GM19035 (cell line): ENCODE measurements around the gene PDS5A.
"Not testable (repeated sequence)": the region's sequence is repeated elsewhere in the genome, so short reads cannot be mapped to it uniquely, and the experiment has no call there.

ENCODE experiments used
- ATAC-seq: cut with Tn5 transposase; IDR thresholded peaks from one replicate; pipeline ENCODE4 v1.9.1; 2021; ENCODE audit not compliant: unreplicated experiment

PDS5A gene

DNA sequence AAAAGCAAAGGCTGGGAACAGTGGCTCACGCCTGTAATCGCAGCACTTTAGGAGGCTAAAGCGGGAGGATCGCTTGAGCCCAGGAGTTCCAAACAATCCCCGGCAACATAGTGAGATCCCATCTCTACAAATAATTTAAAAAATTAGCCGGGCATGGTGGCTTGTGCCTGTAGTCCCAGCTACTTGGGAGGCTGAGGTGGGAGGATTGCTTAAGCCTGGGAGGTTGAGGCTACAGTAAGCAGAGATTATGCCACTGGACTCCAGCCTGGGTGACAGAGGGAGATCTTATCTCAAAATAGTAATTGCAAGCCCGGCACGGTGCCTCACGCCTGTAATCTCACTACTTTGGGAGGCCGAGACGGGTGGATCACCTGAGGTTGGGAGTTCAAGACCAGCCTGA lies 139.3 kb downstream of the PDS5A start:
- ATAC-seq: not testable (repeated sequence)

GRCh38 chr4:39834269-39834668 lies 143.4 kb downstream of the PDS5A start:
- ATAC-seq: no peak

GRCh38 chr4:39825741-39826231 lies 151.9 kb downstream of the PDS5A start:
- no peak for ATAC-seq

DNA sequence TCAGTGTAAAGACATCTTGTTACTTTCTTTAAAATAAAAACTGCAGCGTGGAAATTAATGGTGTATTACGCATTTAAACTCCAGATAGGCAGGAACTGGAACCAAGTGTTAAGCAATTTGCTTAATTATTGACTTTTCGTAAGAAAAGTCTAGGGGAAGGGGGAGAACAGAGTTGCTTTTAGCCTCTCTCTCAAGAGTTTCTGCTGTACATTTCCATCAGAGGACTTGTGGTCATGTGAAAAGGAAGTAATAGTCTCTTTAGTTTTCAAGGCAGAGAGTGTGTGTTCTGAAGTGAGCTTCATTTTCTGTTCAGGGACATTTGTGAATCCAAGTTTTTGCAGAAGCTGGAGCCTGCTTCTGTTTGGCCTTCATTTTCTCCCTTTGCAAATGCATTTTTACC lies 152.6 kb downstream of the PDS5A start:
- ATAC-seq: no peak

DNA sequence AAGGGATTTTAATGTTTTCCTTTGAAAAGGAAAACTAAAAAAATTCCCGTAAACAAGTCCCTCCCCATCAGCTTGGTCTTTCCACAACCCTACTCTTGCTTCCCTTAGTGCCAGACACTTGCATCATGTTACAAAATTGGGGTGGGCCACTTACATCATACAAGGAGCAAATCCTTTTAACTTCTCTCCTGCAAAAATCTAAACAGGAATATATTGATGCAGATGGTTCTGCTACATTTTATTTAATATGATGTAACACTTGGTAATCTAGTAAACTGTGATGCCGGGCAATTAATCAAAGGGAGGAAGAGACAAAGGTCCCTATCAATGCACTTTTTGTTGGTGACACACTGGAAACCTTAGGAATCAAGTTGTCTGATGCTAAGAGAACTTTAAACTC lies 154.5 kb downstream of the PDS5A start:
- no peak for ATAC-seq

- ATAC-seq: no peak
These were observed 155.0 kb downstream of the PDS5A start for GRCh38 chr4:39822662-39823061.

- ATAC-seq: no peak
These were observed 155.8 kb downstream of the PDS5A start for GRCh38 chr4:39821951-39822350.

- ATAC-seq: no peak
These were observed 157.5 kb downstream of the PDS5A start for GRCh38 chr4:39820186-39820585.

GRCh38 chr4:39818646-39819045 lies 159.1 kb downstream of the PDS5A start:
- ATAC-seq: no peak

DNA sequence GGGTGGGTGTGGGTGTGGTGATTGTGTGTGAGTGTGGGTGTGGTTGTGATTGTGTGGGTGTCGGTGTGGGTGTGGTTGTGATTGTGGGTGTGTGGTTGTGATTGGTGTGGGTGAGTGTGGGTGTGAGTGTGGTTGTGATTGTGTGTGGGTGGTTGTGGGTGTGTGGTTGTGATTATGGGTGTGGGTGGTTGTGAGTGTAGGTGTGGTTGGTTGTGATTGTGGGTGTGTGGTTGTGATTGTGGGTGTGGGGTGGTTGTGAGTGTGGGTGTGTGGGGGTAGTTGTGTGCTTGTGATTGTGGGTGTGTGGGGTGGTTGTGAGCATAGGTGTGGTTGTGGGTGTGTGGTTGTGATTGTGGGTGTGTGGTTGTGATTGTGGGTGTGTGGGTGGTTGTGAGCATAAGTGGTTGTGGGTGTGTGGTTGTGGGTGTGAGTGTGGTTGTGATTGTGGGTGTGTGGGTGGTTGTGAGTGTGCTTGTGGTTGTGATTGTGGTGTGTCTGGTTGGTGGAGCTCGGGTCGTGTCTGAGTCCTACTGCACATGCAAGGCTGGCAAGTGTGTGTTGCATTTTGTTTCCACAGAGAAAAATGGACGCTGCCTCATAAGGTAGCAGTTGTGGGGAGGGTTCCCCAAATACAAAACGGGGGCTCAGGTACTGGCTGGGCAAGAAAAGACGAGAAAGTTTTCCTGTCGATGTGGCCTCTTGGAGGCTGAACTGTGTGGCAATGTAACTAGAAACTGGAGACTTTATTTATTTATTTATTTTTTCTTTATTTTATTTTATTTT lies 163.1 kb downstream of the PDS5A start:
- no peak for ATAC-seq

GRCh38 chr4:39813761-39814160 lies 163.9 kb downstream of the PDS5A start:
- ATAC-seq: not testable (repeated sequence)

DNA sequence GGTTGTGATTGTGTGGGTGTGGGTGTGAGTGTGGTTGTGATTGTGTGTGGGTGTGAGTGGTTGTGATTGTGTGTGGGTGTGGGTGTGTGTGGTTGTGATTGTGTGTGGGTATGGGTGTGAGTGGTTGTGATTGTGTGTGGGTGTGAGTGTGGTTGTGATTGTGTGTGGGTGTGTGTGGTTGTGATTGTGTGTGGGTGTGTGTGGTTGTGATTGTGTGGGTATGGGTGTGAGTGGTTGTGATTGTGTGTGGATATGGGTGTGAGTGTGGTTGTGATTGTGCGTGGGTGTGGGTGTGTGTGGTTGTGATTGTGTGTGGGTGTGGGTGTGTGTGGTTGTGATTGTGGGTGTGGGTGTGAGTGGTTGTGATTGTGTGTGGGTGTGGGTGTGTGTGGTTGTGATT lies 164.7 kb downstream of the PDS5A start:
- not testable (repeated sequence) for ATAC-seq

GRCh38 chr4:39812500-39812899 lies 165.2 kb downstream of the PDS5A start:
- no peak for ATAC-seq

DNA sequence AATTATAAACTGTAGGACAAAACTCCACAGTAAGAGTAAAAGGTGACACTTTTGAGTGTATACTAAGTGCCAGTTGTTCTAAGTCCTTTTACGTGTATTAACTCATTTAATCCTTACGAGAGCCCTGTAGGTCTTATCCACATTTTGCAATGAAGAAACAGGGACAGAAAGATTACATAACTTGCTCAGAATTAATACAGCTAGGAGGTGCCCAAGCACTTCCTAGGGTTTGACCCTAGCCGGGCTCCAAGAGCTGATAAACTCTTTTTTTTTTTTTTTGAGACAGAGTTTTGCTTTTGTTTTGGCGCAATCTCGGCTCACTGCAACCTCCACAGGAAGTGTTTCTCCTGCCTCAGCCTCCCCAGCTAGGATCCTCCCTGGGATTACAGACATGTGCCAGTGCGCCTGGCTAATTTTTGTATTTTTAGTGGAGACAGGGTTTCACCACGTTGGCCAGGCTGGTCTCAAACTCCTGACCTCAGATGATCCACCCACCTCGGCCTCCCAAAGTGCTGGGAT lies 169.4 kb downstream of the PDS5A start:
- ATAC-seq: no peak

GRCh38 chr4:39802005-39802404 lies 175.7 kb downstream of the PDS5A start:
- no peak for ATAC-seq

DNA sequence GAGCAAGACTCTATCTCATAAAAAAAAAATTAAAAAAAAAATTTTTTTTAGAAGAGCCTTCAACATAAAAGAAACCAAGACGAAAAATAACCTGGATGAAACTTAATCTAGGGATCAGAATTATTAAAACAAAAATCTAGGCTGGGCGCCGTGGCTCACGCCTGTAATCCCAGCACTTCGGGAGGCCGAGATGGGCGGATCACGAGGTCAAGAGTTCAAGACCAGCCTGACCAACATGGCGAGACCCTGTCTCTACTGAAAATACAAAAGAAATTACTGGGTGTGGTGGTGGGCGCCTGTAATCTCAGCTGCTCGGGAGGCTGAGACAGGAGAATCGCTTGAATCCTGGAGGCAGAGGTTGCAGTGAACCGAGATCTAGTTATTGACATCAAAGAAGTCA lies 184.7 kb downstream of the PDS5A start:
- not testable (repeated sequence) for ATAC-seq

- ATAC-seq: no peak
These were observed 185.2 kb downstream of the PDS5A start for GRCh38 chr4:39792529-39792928.

GRCh38 chr4:39792128-39792527 lies 185.6 kb downstream of the PDS5A start:
- ATAC-seq: no peak

- no peak for ATAC-seq
These were observed 190.9 kb downstream of the PDS5A start for GRCh38 chr4:39786838-39787237.

DNA sequence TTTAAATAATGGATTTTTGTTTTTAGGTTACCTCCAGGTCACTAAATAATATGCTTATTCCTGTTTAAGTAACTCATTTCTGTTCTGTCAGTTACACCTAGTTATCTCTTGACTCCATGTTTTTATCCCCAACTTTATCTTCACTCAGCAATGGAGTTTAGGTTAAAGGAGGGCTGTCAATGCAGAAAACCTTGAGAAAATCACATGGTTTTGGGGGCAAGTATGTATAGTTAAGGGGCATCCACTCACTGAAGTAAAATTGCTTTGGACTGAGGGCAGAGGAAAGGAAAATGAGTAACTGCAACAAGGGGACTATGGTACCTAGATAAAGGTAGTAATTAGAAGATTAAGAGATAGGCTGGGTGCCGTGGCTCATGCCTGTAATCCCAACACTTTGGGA lies 192.6 kb downstream of the PDS5A start:
- no peak for ATAC-seq

DNA sequence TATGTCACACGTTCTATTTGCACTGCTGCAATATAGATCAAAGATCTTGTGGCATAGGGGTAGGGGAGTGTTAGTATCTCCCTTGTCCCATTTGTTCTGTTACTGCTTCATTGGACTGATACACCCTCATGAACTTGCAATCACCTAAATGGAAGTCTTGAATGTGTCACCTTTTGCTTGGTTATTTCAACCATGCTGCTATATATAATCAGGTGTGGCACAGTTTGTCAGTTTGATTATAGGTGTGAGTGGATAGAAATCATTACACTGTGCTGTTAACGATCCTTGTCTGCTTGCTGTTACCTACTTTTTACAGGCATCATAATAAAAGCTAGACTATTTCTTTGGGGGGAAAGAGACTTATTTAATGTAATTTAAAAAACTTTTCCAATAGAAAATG lies 195.7 kb downstream of the PDS5A start:
- ATAC-seq: not testable (repeated sequence)
